ENCODE measurements around the gene HM13. TPM values are rescaled to one million over a fixed set of nuclear protein-coding genes. Genes with fewer than 3 reads are reported as not detected.
A peak's percentile ranks its signal among the peaks of the same experiment; 100 is the strongest.

The HM13 gene
- polyA plus RNA-seq, 2 of the 4 experiments (the other 2 are of a cell fraction), result 164 to 178 TPM

- WGBS (ENCODE audit: missing lambda C conversion rate), result 67% methylated on average over 7 of the region's 7 CpGs
- POLR2A ChIA-PET, result interaction anchor here (1.2 to 2.4 kb wide), 4 partner anchors 12 to 18 kb away, joined by 3 to 17 read pairs (median 10); partner anchors contain the start of gene ID1
- Histone ChIP-seq H3K9me3 (no peaks in the 10 kb centered on the region), H3K4me1 (peaks cover 50% of the 10 kb centered on the region), H3K27ac (peak overlapping the region; percentile 98), H3K4me3 (no peak overlapping the region), H3K4me2 (no peak overlapping the region)
- DNase-seq (ENCODE audit: low read depth in 1 of 2, low spot score in 1 of 2) (no peak), ATAC-seq (no peak), FAIRE-seq (no peak)
- CTCF ChIA-PET, result interaction anchor here (0.8 to 12.9 kb wide), 8 partner anchors 12 to 108 kb away, joined by 3 to 172 read pairs (median 8); no protein-coding TSS in a partner anchor
- TF ChIP-seq MAX (IDR thresholded peaks at IDR 0.05) (peak; percentile 21; the same call in 1 of the 2 replicates), JUN (IDR thresholded peaks at IDR 0.05) (no peak), NFE2L2 (conservative IDR thresholded peaks at IDR 0.05; ENCODE audit: low read length) (no peak), CHD2 (IDR thresholded peaks at IDR 0.05; ENCODE audit: low read length, partially characterized antibody) (no peak), FOSL2 (IDR thresholded peaks at IDR 0.05) (no peak), FOSL2 (CRISPR knock-in tag; IDR thresholded peaks at IDR 0.05) (0 out of 2 replicates have a peak, but pooled peaks have one; percentile 10)
Observed at GRCh38 chr20:31590717-31591225, 76.5 kb downstream of the HM13 start.

- ATAC-seq, result peak; percentile 79 to 82
- peaks cover 57% of the 10 kb centered on the region for H3K4me1 ChIP-seq
- CTCF ChIA-PET, result interaction anchor here (0.9 to 12.9 kb wide), 11 partner anchors 9 to 34 kb away, joined by 3 to 172 read pairs (median 5); partner anchors contain the start of gene ID1
- H3K27ac ChIP-seq, result peak overlapping the region; percentile 98
- H3K4me3 ChIP-seq, result peak overlapping the region; percentile 62
- H3K4me2 ChIP-seq, result peak overlapping the region; percentile 95
- no peak for FAIRE-seq
- DNase-seq (ENCODE audit: low read depth in 1 of 2, low spot score in 1 of 2), result peak; percentile 96 to 100
- H3K9me3 ChIP-seq, result no peaks in the 10 kb centered on the region
- POLR2A ChIA-PET, result interaction anchor here (0.7 to 1.7 kb wide), 12 partner anchors 12 to 130 kb away, joined by 3 to 265 read pairs (median 6); partner anchors contain the start of genes BCL2L1 and ID1
- WGBS (ENCODE audit: missing lambda C conversion rate), result 0% methylated on average over 10 of the region's 11 CpGs
- TF ChIP-seq ZNF302 (CRISPR knock-in tag; IDR thresholded peaks at IDR 0.05) (no peak), HOXB5 (CRISPR knock-in tag; IDR thresholded peaks at IDR 0.05) (no peak), NR3C1 (IDR thresholded peaks at IDR 0.05) (no peak), HDAC2 (IDR thresholded peaks at IDR 0.05) (no peak), HES2 (IDR thresholded peaks at IDR 0.05) (no peak), BHLHE40 (IDR thresholded peaks at IDR 0.05; ENCODE audit: low read depth, low read length) (no peak), USF2 (IDR thresholded peaks at IDR 0.05) (no peak), JUN (IDR thresholded peaks at IDR 0.05) (peak; percentile 70 to 86), HEYL (CRISPR knock-in tag; IDR thresholded peaks at IDR 0.05) (peak; percentile 64), CTCF (IDR thresholded peaks at IDR 0.05) (no peak), FOXS1 (CRISPR knock-in tag; IDR thresholded peaks at IDR 0.05) (no peak; the same call in 1 of the 2 replicates), TFCP2L1 (CRISPR knock-in tag; IDR thresholded peaks at IDR 0.05) (no peak), ZC3H11A (IDR thresholded peaks at IDR 0.05) (no peak), MAX (IDR thresholded peaks at IDR 0.05) (peak; percentile 69), NPAS2 (CRISPR knock-in tag; IDR thresholded peaks at IDR 0.05; ENCODE audit: borderline replicate concordance) (no peak), POLR2AphosphoS2 (conservative IDR thresholded peaks at IDR 0.05; ENCODE audit: low read length) (no peak), CHD4 (IDR thresholded peaks at IDR 0.05; ENCODE audit: borderline replicate concordance) (0 out of 2 replicates have a peak, but pooled peaks have one; percentile 40), KDM1A (IDR thresholded peaks at IDR 0.05; ENCODE audit: low read depth) (no peak), EHMT2 (IDR thresholded peaks at IDR 0.05; ENCODE audit: low read depth) (no peak), EP300 (IDR thresholded peaks at IDR 0.05) (peak; percentile 57 to 79; a peak in 2 of 5 replicates), CBX8 (IDR thresholded peaks at IDR 0.05) (no peak), MAZ (IDR thresholded peaks at IDR 0.05; ENCODE audit: borderline replicate concordance, low read depth, low read length) (no peak), ELK1 (IDR thresholded peaks at IDR 0.05; ENCODE audit: low read depth, low read length) (no peak), EHF (CRISPR knock-in tag; IDR thresholded peaks at IDR 0.05) (peak; percentile 69; the same call in 1 of the 2 replicates), RFX5 (IDR thresholded peaks at IDR 0.05) (no peak), E2F6 (IDR thresholded peaks at IDR 0.05; ENCODE audit: borderline replicate concordance, low read depth) (0 out of 2 replicates have a peak, but pooled peaks have one; percentile 57), HOXB13 (CRISPR knock-in tag; IDR thresholded peaks at IDR 0.05; ENCODE audit: low read depth) (peak; percentile 82), FOSB (CRISPR knock-in tag; IDR thresholded peaks at IDR 0.05) (no peak)
Observed at GRCh38 chr20:31593221-31594001, 79.2 kb downstream of the HM13 start.

All from A549 (cell line).